ENCODE results near the gene PROK2. TPM values are rescaled to one million over a fixed set of nuclear protein-coding genes. Genes with fewer than 3 reads are reported as not detected.

PROK2 gene
- total RNA-seq, 4 donors from 2014 or later = not detected

- 87 to 94% methylated on average over 4 of the region's 4 CpGs for WGBS, 2 donors
- intact Hi-C loops (cut with DNase I; ENCODE audit: low total_unique reads) = no loop called here
- no peak overlapping the region for H3K4me3 ChIP-seq (ENCODE audit: low read depth, poor library complexity, severe bottlenecking)
- DNase-seq (ENCODE audit: low spot score in 2 of 2) = no peak
- no peak for TF ChIP-seq CTCF (IDR thresholded peaks at IDR 0.05)
- TF ChIP-seq POLR2A (IDR thresholded peaks at IDR 0.05) = no peak
These were observed 31.8 kb upstream of the PROK2 start for GRCh38 chr3:71816767-71817156.

GRCh38 chr3:71815340-71816067 is 30.6 kb upstream of the PROK2 start:
- WGBS, 2 donors = 70 to 80% methylated on average over 7 of the region's 7 CpGs
- intact Hi-C loops (cut with DNase I; ENCODE audit: low total_unique reads) = no loop called here
- no peak for DNase-seq (ENCODE audit: low spot score in 2 of 2)
- TF ChIP-seq POLR2A (IDR thresholded peaks at IDR 0.05) (no peak), CTCF (IDR thresholded peaks at IDR 0.05) (no peak)
- no peak overlapping the region for H3K4me3 ChIP-seq (ENCODE audit: low read depth, poor library complexity, severe bottlenecking)

- H3K4me3 ChIP-seq (ENCODE audit: low read depth, poor library complexity, severe bottlenecking) = no peak overlapping the region
- no peak for DNase-seq (ENCODE audit: low spot score in 2 of 2)
- intact Hi-C loops (cut with DNase I; ENCODE audit: low total_unique reads) = no loop called here
- TF ChIP-seq CTCF (IDR thresholded peaks at IDR 0.05) = no peak
- TF ChIP-seq POLR2A (IDR thresholded peaks at IDR 0.05) = no peak
- 91 to 95% methylated on average over 3 of the region's 3 CpGs for WGBS, 2 donors
These were observed 28.8 kb upstream of the PROK2 start for GRCh38 chr3:71813704-71814103.

- intact Hi-C loops (cut with DNase I; ENCODE audit: low total_unique reads) = no loop called here
- DNase-seq (ENCODE audit: low spot score in 2 of 2) = no peak
- WGBS, 2 donors = 93 to 94% methylated on average over 4 of the region's 4 CpGs
- TF ChIP-seq CTCF (IDR thresholded peaks at IDR 0.05) (no peak), POLR2A (IDR thresholded peaks at IDR 0.05) (no peak)
- no peak overlapping the region for H3K4me3 ChIP-seq (ENCODE audit: low read depth, poor library complexity, severe bottlenecking)
These were observed 28.1 kb upstream of the PROK2 start for GRCh38 chr3:71813073-71813472.

GRCh38 chr3:71810056-71810455 is 25.1 kb upstream of the PROK2 start:
- WGBS, 2 donors = 92 to 94% methylated on average over 3 of the region's 3 CpGs
- TF ChIP-seq POLR2A (IDR thresholded peaks at IDR 0.05) = no peak
- TF ChIP-seq CTCF (IDR thresholded peaks at IDR 0.05) = no peak
- intact Hi-C loops (cut with DNase I; ENCODE audit: low total_unique reads) = loop anchor here (1.0 kb wide), 1 partner anchor 39 kb away; no protein-coding TSS in a partner anchor
- no peak for DNase-seq (ENCODE audit: low spot score in 2 of 2)
- H3K4me3 ChIP-seq (ENCODE audit: low read depth, poor library complexity, severe bottlenecking) = no peak overlapping the region

All from lower leg skin (tissue), 4 donors.